Brain microvascular endothelial cell (primary cell): ENCODE data around the gene DYRK2.
A peak's percentile ranks its signal among the peaks of the same experiment; 100 is the strongest.

Source experiments
- DNase-seq: peaks from one replicate; pipeline ENCODE4 v3.0.0-alpha.2; 2020
- H3K27ac ChIP-seq: fragments of 250-450 bp; sonication (Bioruptor Pico); 2 replicates; pipeline ENCODE4 v1.5.1; 2020; ENCODE audit warnings: mild to moderate bottlenecking, moderate library complexity
- H3K27me3 ChIP-seq: fragments of 250-450 bp; sonication (Bioruptor Pico); replicated peaks from 2 replicates; pipeline ENCODE4 v1.5.1; 2020; ENCODE audit warnings: mild to moderate bottlenecking
- H3K36me3 ChIP-seq: fragments of 250-450 bp; sonication (Bioruptor Pico); replicated peaks from 2 replicates; pipeline ENCODE4 v1.5.1; 2020; ENCODE audit warnings: mild to moderate bottlenecking
- H3K4me3 ChIP-seq: 2 replicates; pipeline ENCODE4 v1.5.1; 2011; ENCODE audit warnings: low read depth, mild to moderate bottlenecking, control low read depth, low read length, moderate library complexity
- CTCF ChIP-seq: IDR thresholded peaks from 2 replicates; pipeline ENCODE4 v1.5.1; 2011; ENCODE audit warnings: low read depth, mild to moderate bottlenecking, moderate library complexity, low read length, control low read depth, inconsistent platforms; ENCODE audit errors: missing control alignments
- in situ Hi-C: cut with HindIII; loops from 2 replicates; pipeline ENCODE4 v1.10.0; 2017; ENCODE audit warnings: low sequenced_read_pairs, low pct_ligation_motif_present

DYRK2 gene

GRCh38 chr12:67697967-67698366, 49.4 kb downstream of the DYRK2 start:
- Histone ChIP-seq H3K27ac (peak overlapping the region; percentile 70), H3K27me3 (no peaks in the 10 kb centered on the region), H3K36me3 (no peaks in the 10 kb centered on the region), H3K4me3 (no peak overlapping the region)
- in situ Hi-C loops, result no loop called here
- DNase-seq, result no peak
- TF ChIP-seq CTCF, result no peak

DNA sequence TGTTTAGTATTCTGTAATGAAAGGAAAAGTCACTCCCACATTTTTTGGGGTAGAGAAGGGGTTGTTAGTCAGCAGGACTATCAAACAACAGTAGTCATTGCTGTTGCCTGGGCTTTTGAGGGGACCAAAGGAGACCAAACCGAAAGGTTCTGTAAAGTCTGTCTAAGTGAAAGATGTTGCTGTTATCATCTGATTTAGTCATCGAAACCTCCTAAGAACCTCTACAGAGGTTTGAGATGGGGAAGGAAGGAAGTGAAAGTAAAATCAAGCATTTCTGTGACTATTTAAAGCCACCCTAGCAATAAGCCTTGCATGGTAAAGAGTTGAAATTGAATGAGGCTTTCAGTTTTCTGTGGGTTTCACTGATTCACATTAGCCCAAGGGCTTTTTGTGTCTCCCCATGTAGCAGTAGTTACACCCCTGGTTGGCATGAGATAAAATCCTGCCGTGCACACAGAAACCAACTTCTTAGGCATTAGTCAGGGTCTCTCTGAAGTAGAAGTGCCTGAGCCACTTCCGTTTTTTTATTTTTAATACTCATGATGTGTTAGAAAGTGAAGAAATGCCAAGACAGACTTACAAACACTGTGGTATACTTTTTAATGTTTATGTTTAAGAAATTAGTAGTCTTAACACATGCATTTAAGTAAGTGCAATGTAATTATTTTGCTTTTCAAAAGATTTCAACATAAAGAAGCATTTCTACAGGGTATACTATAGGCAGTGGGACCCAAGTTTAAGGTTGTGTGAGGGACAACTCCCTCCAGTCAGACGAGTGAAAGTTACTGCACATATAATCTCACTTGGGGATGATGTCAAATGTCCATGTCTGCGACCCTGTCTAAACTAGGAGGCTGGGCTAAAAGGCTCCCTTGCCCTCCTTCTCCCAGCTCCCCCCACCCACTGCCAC, 50.4 kb downstream of the DYRK2 start:
- Histone ChIP-seq H3K27ac (peak overlapping the region; percentile 70), H3K4me3 (peak overlapping the region; percentile 27), H3K27me3 (no peaks in the 10 kb centered on the region), H3K36me3 (no peaks in the 10 kb centered on the region)
- TF ChIP-seq CTCF, result no peak
- no peak for DNase-seq
- in situ Hi-C loops, result no loop called here

DNA sequence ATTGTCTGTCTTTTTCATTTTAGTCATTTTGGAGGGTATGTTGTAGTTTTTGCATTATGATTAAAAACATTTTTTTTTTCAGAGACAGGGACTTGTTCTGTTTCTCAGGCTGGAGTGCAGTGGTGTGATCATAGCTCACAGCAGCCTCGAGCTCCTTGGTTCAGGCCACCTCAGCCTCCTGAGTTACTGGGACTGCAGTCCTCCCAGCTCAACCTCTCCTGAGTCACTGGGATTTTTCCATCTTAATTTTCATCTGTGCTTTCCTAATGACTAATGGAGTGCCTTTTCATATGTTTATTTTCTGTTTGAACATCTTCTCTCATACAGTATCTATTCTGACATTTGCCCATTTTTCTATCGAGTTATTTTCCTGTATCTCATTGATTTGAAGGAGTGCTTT, 52.6 kb downstream of the DYRK2 start:
- TF ChIP-seq CTCF, result no peak
- Histone ChIP-seq H3K36me3 (no peaks in the 10 kb centered on the region), H3K27me3 (no peaks in the 10 kb centered on the region), H3K4me3 (no peak overlapping the region), H3K27ac (no peak overlapping the region)
- in situ Hi-C loops, result no loop called here
- peak; percentile 62 for DNase-seq

GRCh38 chr12:67702136-67702535, 53.6 kb downstream of the DYRK2 start:
- Histone ChIP-seq H3K4me3 (no peak overlapping the region), H3K27me3 (no peaks in the 10 kb centered on the region), H3K27ac (no peak overlapping the region), H3K36me3 (no peaks in the 10 kb centered on the region)
- TF ChIP-seq CTCF, result no peak
- DNase-seq, result no peak
- in situ Hi-C loops, result no loop called here

GRCh38 chr12:67704071-67704470, 55.5 kb downstream of the DYRK2 start:
- no peak for TF ChIP-seq CTCF
- Histone ChIP-seq H3K4me3 (no peak overlapping the region), H3K27me3 (no peaks in the 10 kb centered on the region), H3K36me3 (no peaks in the 10 kb centered on the region), H3K27ac (no peak overlapping the region)
- in situ Hi-C loops, result no loop called here
- DNase-seq, result no peak
